ENCODE results near the gene ATG16L2.

- TF ChIP-seq ATF2 (tag by site-specific recombination; IDR thresholded peaks at IDR 0.05; ENCODE audit: low read depth): no peak
- TF ChIP-seq ZFP37 (tag by site-specific recombination; IDR thresholded peaks at IDR 0.05): no peak
- no peak for TF ChIP-seq ZNF10 (tag by site-specific recombination; IDR thresholded peaks at IDR 0.05)
- TF ChIP-seq CTCF (tag by site-specific recombination; IDR thresholded peaks at IDR 0.05): no peak
- no peak for TF ChIP-seq YY1 (tag by site-specific recombination; IDR thresholded peaks at IDR 0.05)
- no peak for TF ChIP-seq ZNF274 (IDR thresholded peaks at IDR 0.05; ENCODE audit: low read length)
- no peak for TF ChIP-seq ZNF274 (tag by site-specific recombination; IDR thresholded peaks at IDR 0.05; ENCODE audit: borderline replicate concordance)
- no peak for TF ChIP-seq TRIM28 (IDR thresholded peaks at IDR 0.05; ENCODE audit: borderline replicate concordance, low read length)
- TF ChIP-seq PATZ1 (tag by site-specific recombination; IDR thresholded peaks at IDR 0.05): no peak
- TF ChIP-seq ZNF350 (tag by site-specific recombination; IDR thresholded peaks at IDR 0.05): no peak
Observed at GRCh38 chr11:72856551-72857345, 42.5 kb downstream of the ATG16L2 start.

All from HEK293 (cell line).